HepG2 (cell line): ENCODE data around the gene GPR62. TPM values are rescaled to one million over a fixed set of nuclear protein-coding genes. Genes with fewer than 3 reads are reported as not detected.

Source experiments
- ARID3A ChIP-seq: IDR thresholded peaks from 2 replicates; pipeline ENCODE4 v1.6.1; 2012; ENCODE audit warnings: low read depth, low read length, improper control_type of control experiment
- CEBPZ ChIP-seq: IDR thresholded peaks from 2 replicates; pipeline ENCODE4 v1.6.1; 2012; ENCODE audit warnings: low read length, improper control_type of control experiment
- HOXD1 ChIP-seq: sonication (generic); formaldehyde crosslinking; IDR thresholded peaks from 2 replicates; pipeline ENCODE4 v1.5.0; 2020; ENCODE audit warnings: missing genetic modification reagents
- KLF15 ChIP-seq: sonication (generic); formaldehyde crosslinking; IDR thresholded peaks from 2 replicates; pipeline ENCODE4 v1.8.1; 2023; ENCODE audit warnings: borderline replicate concordance, mild to moderate bottlenecking, inconsistent platforms, missing genetic modification reagents, mixed read lengths
- RBM22 ChIP-seq: fragments of 200-400 bp; formaldehyde crosslinking; optimal IDR thresholded peaks from 2 replicates; pipeline ENCODE3; 2017; ENCODE audit warnings: mild to moderate bottlenecking, low read length, moderate library complexity
- SP4 ChIP-seq: sonication (generic); formaldehyde crosslinking; IDR thresholded peaks from 2 replicates; pipeline ENCODE4 v1.8.1; 2023; ENCODE audit warnings: mild to moderate bottlenecking, missing genetic modification reagents
- TFDP2 ChIP-seq: sonication (generic); formaldehyde crosslinking; IDR thresholded peaks from 2 replicates; pipeline ENCODE4 v1.4.0; 2020; ENCODE audit warnings: missing genetic modification reagents
- THAP8 ChIP-seq: sonication (generic); formaldehyde crosslinking; IDR thresholded peaks from 2 replicates; pipeline ENCODE4 v1.5.1; 2020; ENCODE audit warnings: missing genetic modification reagents, mild to moderate bottlenecking, borderline replicate concordance
- ZNF225 ChIP-seq: sonication (generic); formaldehyde crosslinking; IDR thresholded peaks from 2 replicates; pipeline ENCODE4 v1.4.0; 2020; ENCODE audit warnings: mild to moderate bottlenecking, missing genetic modification reagents
- ZNF281 ChIP-seq: sonication (generic); formaldehyde crosslinking; IDR thresholded peaks from 2 replicates; pipeline ENCODE4 v1.4.0; 2020; ENCODE audit warnings: missing genetic modification reagents, borderline replicate concordance
- ZNF580 ChIP-seq: IDR thresholded peaks from 2 replicates; pipeline ENCODE4 v1.6.1; 2016; ENCODE audit warnings: low read depth, borderline replicate concordance
- ZNF609 ChIP-seq: sonication (generic); formaldehyde crosslinking; IDR thresholded peaks from 2 replicates; pipeline ENCODE4 v1.4.0; 2020; ENCODE audit warnings: mild to moderate bottlenecking, missing genetic modification reagents, borderline replicate concordance
- polyA plus RNA-seq, 8 experiments: library from polyadenylated mRNA; depleted of rRNA in 3 of 8; stranded (reverse) in 7 of 8; unstranded in 1 of 8; fragments of >200 nt; fragmentation: Illumina TruSeq in 4 of 8; extraction: Trizol in 4 of 8; gene quantifications; 2 replicates each; pipeline versions ENCODE4 v1.2.1 to v1.2.3, GENCODE V29; 2011 to 2016; ENCODE audit warnings: low read depth in 4 of 8, missing spikeins in 1 of 8, mixed read lengths in 1 of 8; ENCODE audit not compliant: insufficient read depth in 1 of 8
- total RNA-seq, 5 experiments: library from RNA; depleted of rRNA; stranded (reverse); fragments of >200 nt; fragmentation: Illumina TruSeq; extraction: Trizol; gene quantifications; 2 replicates each; pipeline ENCODE4 v1.2.3, GENCODE V29; 2016; ENCODE audit warnings: low read depth in 1 of 5

Gene GPR62
- total and polyA plus RNA-seq, 2 of the 13 experiments (the other 11 are each of a cell fraction or from before 2014, with no cell fraction given): not detected

GRCh38 chr3:51968170-51968775, 13.1 kb downstream of the GPR62 start (continued):
- no peak; the same call in 1 of the 2 replicates for TF ChIP-seq ZNF609 (CRISPR knock-in tag)
- TF ChIP-seq CEBPZ: no peak
- TF ChIP-seq SP4 (CRISPR knock-in tag): no peak
- TF ChIP-seq ZNF281 (CRISPR knock-in tag): peak; percentile 92
- TF ChIP-seq THAP8 (CRISPR knock-in tag): no peak
- TF ChIP-seq KLF15 (CRISPR knock-in tag): no peak
- no peak for TF ChIP-seq TFDP2 (CRISPR knock-in tag)
- TF ChIP-seq ARID3A: no peak
- no peak for TF ChIP-seq HOXD1 (CRISPR knock-in tag)
- no peak for TF ChIP-seq RBM22
- TF ChIP-seq ZNF225 (CRISPR knock-in tag): 0 out of 2 replicates have a peak, but pooled peaks have one; percentile 2
- TF ChIP-seq ZNF580 (CRISPR knock-in tag): 0 out of 2 replicates have a peak, but pooled peaks have one; percentile 8
